ENCODE data around the gene FOXC2.

Gene FOXC2

GRCh38 chr16:86597880-86598606 is 31.4 kb downstream of the FOXC2 start:
- no peak overlapping the region for H3K4me3 ChIP-seq (ENCODE audit: low read depth, low read length)
- TF ChIP-seq, protein P1, sequence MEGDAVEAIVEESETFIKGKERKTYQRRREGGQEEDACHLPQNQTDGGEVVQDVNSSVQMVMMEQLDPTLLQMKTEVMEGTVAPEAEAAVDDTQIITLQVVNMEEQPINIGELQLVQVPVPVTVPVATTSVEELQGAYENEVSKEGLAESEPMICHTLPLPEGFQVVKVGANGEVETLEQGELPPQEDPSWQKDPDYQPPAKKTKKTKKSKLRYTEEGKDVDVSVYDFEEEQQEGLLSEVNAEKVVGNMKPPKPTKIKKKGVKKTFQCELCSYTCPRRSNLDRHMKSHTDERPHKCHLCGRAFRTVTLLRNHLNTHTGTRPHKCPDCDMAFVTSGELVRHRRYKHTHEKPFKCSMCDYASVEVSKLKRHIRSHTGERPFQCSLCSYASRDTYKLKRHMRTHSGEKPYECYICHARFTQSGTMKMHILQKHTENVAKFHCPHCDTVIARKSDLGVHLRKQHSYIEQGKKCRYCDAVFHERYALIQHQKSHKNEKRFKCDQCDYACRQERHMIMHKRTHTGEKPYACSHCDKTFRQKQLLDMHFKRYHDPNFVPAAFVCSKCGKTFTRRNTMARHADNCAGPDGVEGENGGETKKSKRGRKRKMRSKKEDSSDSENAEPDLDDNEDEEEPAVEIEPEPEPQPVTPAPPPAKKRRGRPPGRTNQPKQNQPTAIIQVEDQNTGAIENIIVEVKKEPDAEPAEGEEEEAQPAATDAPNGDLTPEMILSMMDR (IDR thresholded peaks at IDR 0.05; ENCODE audit: low read depth, low read length, missing control alignments) = no peak
- no peak for DNase-seq (ENCODE audit: low read depth)

DNA sequence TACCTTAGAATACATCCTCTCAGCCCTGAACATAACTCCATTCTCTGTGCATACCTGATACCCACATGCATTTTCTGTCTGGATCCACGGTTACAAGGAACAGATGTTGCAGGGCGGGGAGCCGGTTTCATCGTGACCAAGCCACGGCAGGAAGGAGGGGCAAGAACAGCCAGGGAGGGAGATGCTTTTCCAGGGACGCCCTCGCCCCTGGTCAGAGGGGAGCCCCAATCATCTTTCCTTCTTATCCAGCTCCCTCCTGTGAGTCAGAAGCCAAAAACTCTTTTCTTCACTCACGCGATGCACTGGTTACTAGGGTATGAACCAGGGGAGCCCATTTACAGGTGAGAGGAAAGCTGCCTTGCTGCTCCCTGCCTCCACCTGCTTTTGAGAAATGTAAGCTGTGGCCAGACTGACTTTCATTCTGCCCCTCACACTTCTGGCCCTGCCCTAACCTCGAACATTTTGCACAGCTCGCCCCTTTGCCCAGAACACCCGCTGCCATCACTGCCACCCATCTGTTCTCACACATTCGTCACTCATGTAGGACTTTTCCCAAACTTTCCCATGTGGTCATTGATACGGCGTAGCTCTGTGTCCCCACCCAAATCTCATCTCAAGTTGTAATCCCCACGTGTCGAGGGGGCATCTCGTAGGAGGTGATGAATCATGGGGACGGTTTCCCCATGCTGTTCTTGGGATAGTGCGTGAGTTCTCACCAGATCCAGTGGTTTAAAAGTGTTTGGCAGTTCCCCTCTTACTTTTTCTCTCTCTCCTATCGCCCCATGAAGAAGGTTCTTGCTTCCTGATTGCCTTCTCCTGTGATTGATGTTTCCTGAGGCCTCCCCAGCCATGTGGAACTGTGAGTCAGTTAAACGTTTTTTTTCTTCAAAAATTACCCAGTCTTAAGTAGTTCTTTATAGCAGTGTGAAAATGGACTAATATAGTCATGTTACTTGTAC is 32.3 kb downstream of the FOXC2 start:
- DNase-seq (ENCODE audit: low read depth) = no peak
- TF ChIP-seq, protein P1 (IDR thresholded peaks at IDR 0.05; ENCODE audit: low read depth, low read length, missing control alignments) = no peak
- H3K4me3 ChIP-seq (ENCODE audit: low read depth, low read length) = no peak overlapping the region

GRCh38 chr16:86601356-86601755 is 34.7 kb downstream of the FOXC2 start:
- DNase-seq (ENCODE audit: low read depth) = no peak
- TF ChIP-seq, protein P1 (IDR thresholded peaks at IDR 0.05; ENCODE audit: low read depth, low read length, missing control alignments) = no peak
- H3K4me3 ChIP-seq (ENCODE audit: low read depth, low read length) = no peak overlapping the region

GRCh38 chr16:86602521-86602920 is 35.9 kb downstream of the FOXC2 start:
- TF ChIP-seq, protein P1 (IDR thresholded peaks at IDR 0.05; ENCODE audit: low read depth, low read length, missing control alignments) = no peak

DNA sequence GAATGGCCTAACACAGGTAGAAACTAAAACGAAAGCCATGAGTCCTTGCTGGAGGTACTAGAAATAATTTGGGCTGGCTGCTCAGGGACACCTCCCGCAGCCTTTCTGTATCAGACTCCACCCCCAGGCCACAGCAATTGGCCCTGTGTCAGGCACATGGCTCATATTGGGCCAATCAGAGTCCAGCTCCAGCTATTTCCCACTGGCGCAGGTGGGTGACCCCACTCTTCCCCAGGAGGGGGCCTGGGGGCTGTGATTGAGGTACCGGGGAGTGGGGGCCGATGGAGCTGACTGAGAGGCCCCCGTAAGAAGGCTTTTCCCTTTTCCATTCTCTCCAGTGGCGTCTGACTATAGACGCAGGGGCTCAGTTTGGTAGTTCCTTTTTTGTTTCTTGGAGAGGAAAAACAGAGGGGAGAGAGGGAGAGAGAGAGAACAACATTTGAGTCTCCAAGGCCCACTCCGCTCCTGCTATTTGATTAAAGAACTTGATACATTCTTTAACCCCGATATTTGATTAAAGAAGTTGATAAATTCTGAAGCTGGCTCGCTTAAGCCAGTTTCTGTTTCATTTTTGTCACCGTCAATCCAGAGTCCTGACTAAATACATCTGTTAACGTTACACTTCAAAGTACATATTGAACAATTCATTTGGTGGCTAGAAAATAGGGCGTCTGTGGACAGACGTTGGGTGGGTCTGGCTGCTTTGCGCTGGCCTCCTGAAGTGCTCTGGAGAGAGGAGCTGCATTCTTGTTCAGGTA is 38.0 kb downstream of the FOXC2 start:
- TF ChIP-seq, protein P1 (IDR thresholded peaks at IDR 0.05; ENCODE audit: low read depth, low read length, missing control alignments) = no peak
- H3K4me3 ChIP-seq (ENCODE audit: low read depth, low read length) = peak overlapping the region; percentile 46
- peak; percentile 8 for DNase-seq (ENCODE audit: low read depth)

More at GRCh38 chr16:86602521-86602920, 35.9 kb downstream of the FOXC2 start:
- no peak overlapping the region for H3K4me3 ChIP-seq (ENCODE audit: low read depth, low read length)
- no peak for DNase-seq (ENCODE audit: low read depth)

- no peak for DNase-seq (ENCODE audit: low read depth)
- TF ChIP-seq, protein P1 (IDR thresholded peaks at IDR 0.05; ENCODE audit: low read depth, low read length, missing control alignments) = no peak
- no peak overlapping the region for H3K4me3 ChIP-seq (ENCODE audit: low read depth, low read length)
These were observed 39.3 kb downstream of the FOXC2 start for GRCh38 chr16:86605950-86606349.
